CD4-positive, alpha-beta memory T cell (primary cell): Measurements from ENCODE around the gene COX19. TPM values are rescaled to one million over a fixed set of nuclear protein-coding genes. Genes with fewer than 3 reads are reported as not detected.
A peak's percentile ranks its signal among the peaks of the same experiment; 100 is the strongest.
"Not testable (repeated sequence)": the region's sequence is repeated elsewhere in the genome, so short reads cannot be mapped to it uniquely, and the experiment has no call there.

Source experiments
- CTCF ChIA-PET: fragments of 350-600 bp; sonication (Branson Sonifier 250); formaldehyde crosslinking; loops from one replicate; lab custom pipeline; 2021; ENCODE audit warnings: inconsistent platforms; ENCODE audit not compliant: partially characterized antibody; lab: Charles Lee
- POLR2A ChIA-PET: fragments of 350-600 bp; sonication (Branson Sonifier 250); formaldehyde crosslinking; loops from one replicate; lab custom pipeline; 2021; ENCODE audit not compliant: partially characterized antibody; lab: Charles Lee
- DNase-seq, 5 donors: peaks; one replicate each; pipeline versions ENCODE4 v3.0.0 to v3.0.0-alpha.2; 2020 to 2022; ENCODE audit warnings: mixed read lengths in 1 of 5
- H3K27ac ChIP-seq: one replicate; pipeline ENCODE4 v1.7.0; 2013; ENCODE audit warnings: low read depth, low read length
- H3K27me3 ChIP-seq: 2 replicates; pipeline ENCODE4 v1.7.0; 2013; ENCODE audit warnings: mild to moderate bottlenecking, low read length, moderate library complexity; ENCODE audit not compliant: insufficient read depth
- H3K36me3 ChIP-seq: 2 replicates; pipeline ENCODE4 v1.7.0; 2013; ENCODE audit warnings: mild to moderate bottlenecking, low read length, moderate library complexity; ENCODE audit not compliant: insufficient read depth
- H3K4me1 ChIP-seq: 2 replicates; pipeline ENCODE4 v1.7.0; 2013; ENCODE audit warnings: mild to moderate bottlenecking, low read length, moderate library complexity; ENCODE audit not compliant: insufficient read depth
- H3K4me3 ChIP-seq, 2 donors: one replicate each; pipeline ENCODE4 v1.7.0; 2013; ENCODE audit warnings: low read length in 2 of 2, mild to moderate bottlenecking in 1 of 2
- H3K9me3 ChIP-seq, 2 donors: one replicate each; pipeline ENCODE4 v1.7.0; 2013; ENCODE audit warnings: low read length in 2 of 2, control low read depth in 1 of 2; ENCODE audit not compliant: control insufficient read depth in 1 of 2
- H3K27ac Mint-ChIP-seq, 7 donors: one replicate each; pipeline ENCODE4 v1.8.0; 2020 to 2021; ENCODE audit warnings: mixed read lengths in 7 of 7, mild to moderate bottlenecking in 6 of 7, inconsistent platforms in 3 of 7, moderate library complexity in 3 of 7
- H3K27me3 Mint-ChIP-seq, 2 donors: one replicate each; pipeline ENCODE4 v1.8.0; 2020 to 2021; ENCODE audit warnings: mixed read lengths in 2 of 2
- H3K36me3 Mint-ChIP-seq, 2 donors: one replicate each; pipeline ENCODE4 v1.8.0; 2020 to 2021; ENCODE audit warnings: mixed read lengths in 2 of 2, inconsistent platforms in 1 of 2, mild to moderate bottlenecking in 1 of 2
- H3K4me1 Mint-ChIP-seq, 4 donors: one replicate each; pipeline ENCODE4 v1.8.0; 2020 to 2021; ENCODE audit warnings: mixed read lengths in 4 of 4, mild to moderate bottlenecking in 1 of 4
- H3K4me3 Mint-ChIP-seq, 8 donors: one replicate each; pipeline ENCODE4 v1.8.0; 2020 to 2021; ENCODE audit warnings: mixed read lengths in 8 of 8, mild to moderate bottlenecking in 7 of 8, moderate library complexity in 6 of 8, inconsistent platforms in 3 of 8
- H3K9me3 Mint-ChIP-seq, 8 donors: one replicate each; pipeline ENCODE4 v1.8.0; 2020 to 2021; ENCODE audit warnings: mixed read lengths in 8 of 8, mild to moderate bottlenecking in 5 of 8, inconsistent platforms in 3 of 8, moderate library complexity in 1 of 8
- intact Hi-C: fragments of 100-400 bp; cut with micrococcal nuclease; formaldehyde crosslinking; loops from one replicate; pipeline ENCODE4 v1.15.1; 2023
- polyA plus RNA-seq, 2 donors: library from polyadenylated mRNA; unstranded; fragments of 300-500 nt; fragmentation: Illumina TruSeq; gene quantifications; one replicate each; pipeline ENCODE4 v1.2.3, GENCODE V29; 2021
- total RNA-seq, 2 experiments: library from RNA; stranded (reverse); gene quantifications; one replicate each; pipeline ENCODE4 v1.2.3, GENCODE V29; 2021

Gene COX19
- total and polyA plus RNA-seq, 4 experiments from 2014 or later, result 20.5 to 50.0 (median 33.5) TPM

GRCh38 chr7:926061-927030 lies 49.0 kb downstream of the COX19 start:
- no peaks in the 10 kb centered on the region for H3K36me3 Mint-ChIP-seq
- Histone ChIP-seq H3K27ac (no peak overlapping the region), H3K36me3 (no peaks in the 10 kb centered on the region), H3K27me3 (no peaks in the 10 kb centered on the region), H3K4me1 (peaks cover 27% of the 10 kb centered on the region), H3K4me3 (no peak overlapping the region), H3K9me3 (no peaks in the 10 kb centered on the region)
- peak overlapping the region in 1 of 8 donors; percentile 54 for H3K4me3 Mint-ChIP-seq
- POLR2A ChIA-PET, result no interaction called here
- H3K27me3 Mint-ChIP-seq, result no peaks in the 10 kb centered on the region
- H3K9me3 Mint-ChIP-seq, result no peaks in the 10 kb centered on the region
- H3K4me1 Mint-ChIP-seq, result peaks cover 7 to 34% (median 17%) of the 10 kb centered on the region in 4 donors
- peak overlapping the region in 1 of 7 donors; percentile 47 for H3K27ac Mint-ChIP-seq
- DNase-seq, result no peak
- intact Hi-C loops, result no loop called here
- CTCF ChIA-PET, result interaction anchor here (0.8 kb wide), 1 partner anchor 16 kb away, joined by 3 read pairs; no protein-coding TSS in a partner anchor

- Histone ChIP-seq H3K27me3 (no peaks in the 10 kb centered on the region), H3K36me3 (no peaks in the 10 kb centered on the region), H3K4me1 (peaks cover 34% of the 10 kb centered on the region), H3K27ac (no peak overlapping the region), H3K9me3 (no peaks in the 10 kb centered on the region), H3K4me3 (no peak overlapping the region)
- Mint-ChIP-seq H3K27me3 (no peaks in the 10 kb centered on the region), H3K36me3 (no peaks in the 10 kb centered on the region), H3K9me3 (no peaks in the 10 kb centered on the region), H3K4me3 (peak overlapping the region in 1 of 8 donors; percentile 54), H3K4me1 (peaks cover 12 to 41% (median 21%) of the 10 kb centered on the region in 4 donors), H3K27ac (peak overlapping the region in 2 of 7 donors; percentile 18 to 37)
- no peak for DNase-seq
- ChIA-PET POLR2A (interaction anchor here (1.5 kb wide), 1 partner anchor 28 kb away, joined by 3 read pairs; the partner anchor contains the start of gene ADAP1), CTCF (interaction anchor here (0.7 to 1.1 kb wide), 3 partner anchors 16 to 68 kb away, joined by 3 to 4 read pairs (median 3); no protein-coding TSS in a partner anchor)
- intact Hi-C loops, result no loop called here
Measured at GRCh38 chr7:925601-926000, 49.7 kb downstream of the COX19 start.

- Histone ChIP-seq H3K9me3 (no peaks in the 10 kb centered on the region), H3K27me3 (no peaks in the 10 kb centered on the region), H3K4me3 (no peak overlapping the region), H3K27ac (peak overlapping the region; percentile 35), H3K4me1 (peaks cover 34% of the 10 kb centered on the region), H3K36me3 (no peaks in the 10 kb centered on the region)
- Mint-ChIP-seq H3K4me3 (peak overlapping the region in 7 of 8 donors; percentile 57 to 81 (median 72)), H3K27ac (peak overlapping the region in 6 of 7 donors; percentile 29 to 91 (median 82)), H3K27me3 (no peaks in the 10 kb centered on the region), H3K9me3 (no peaks in the 10 kb centered on the region), H3K4me1 (peaks cover 10 to 35% (median 17%) of the 10 kb centered on the region in 4 donors), H3K36me3 (no peaks in the 10 kb centered on the region)
- POLR2A ChIA-PET, result interaction anchor here (0.7 to 1.5 kb wide), 2 partner anchors 10 to 29 kb away, joined by 3 read pairs; partner anchors contain the start of gene ADAP1
- CTCF ChIA-PET, result interaction anchor here (0.7 to 1.1 kb wide), 3 partner anchors 16 to 69 kb away, joined by 3 to 4 read pairs (median 3); no protein-coding TSS in a partner anchor
- intact Hi-C loops, result loop anchor here (1.0 kb wide), 1 partner anchor 30 kb away; the partner anchor contains the start of gene ADAP1
- no peak for DNase-seq
Measured at GRCh38 chr7:924541-925231, 50.7 kb downstream of the COX19 start.

GRCh38 chr7:924042-924441 lies 51.3 kb downstream of the COX19 start:
- H3K36me3 ChIP-seq, H3K9me3 ChIP-seq, H3K27me3 ChIP-seq, H3K9me3 Mint-ChIP-seq, H3K27me3 Mint-ChIP-seq, H3K36me3 Mint-ChIP-seq, DNase-seq: not testable (repeated sequence)
- Histone ChIP-seq H3K27ac (peak overlapping the region; percentile 89), H3K4me1 (peaks cover 34% of the 10 kb centered on the region), H3K4me3 (peak overlapping the region in 1 of 2 donors; percentile 85)
- ChIA-PET CTCF (interaction anchor here (1.0 to 3.5 kb wide), 5 partner anchors 15 to 69 kb away, joined by 3 to 19 read pairs (median 5); partner anchors contain the start of gene COX19), POLR2A (interaction anchor here (0.7 to 4.4 kb wide), 13 partner anchors 11 to 646 kb away, joined by 3 to 78 read pairs (median 5); partner anchors contain the start of genes ADAP1, COX19, GET4 and PSMG3)
- Mint-ChIP-seq H3K27ac (peak overlapping the region in 1 of 7 donors; percentile 78), H3K4me1 (peaks cover 8 to 30% (median 15%) of the 10 kb centered on the region in 4 donors), H3K4me3 (peak overlapping the region in 1 of 8 donors; percentile 88)
- intact Hi-C loops, result loop anchor here (1.0 kb wide), 1 partner anchor 30 kb away; the partner anchor contains the start of gene ADAP1

GRCh38 chr7:923108-924041 lies 52.0 kb downstream of the COX19 start:
- Histone ChIP-seq H3K36me3 (no peaks in the 10 kb centered on the region), H3K27me3 (no peaks in the 10 kb centered on the region), H3K27ac (peak overlapping the region; percentile 89), H3K4me3 (peak overlapping the region; percentile 76 to 85), H3K4me1 (peaks cover 34% of the 10 kb centered on the region), H3K9me3 (no peaks in the 10 kb centered on the region)
- intact Hi-C loops, result loop anchor here (1.0 to 2.0 kb wide), 6 partner anchors 14 to 121 kb away; partner anchors contain the start of genes ADAP1, COX19, GET4 and GPR146
- no peaks in the 10 kb centered on the region for H3K27me3 Mint-ChIP-seq
- DNase-seq, result peak; percentile 90 to 97 (median 90)
- CTCF ChIA-PET, result interaction anchor here (0.9 to 3.5 kb wide), 6 partner anchors 14 to 70 kb away, joined by 3 to 19 read pairs (median 4); partner anchors contain the start of gene COX19
- H3K4me1 Mint-ChIP-seq, result peaks cover 7 to 30% (median 11%) of the 10 kb centered on the region in 4 donors
- POLR2A ChIA-PET, result interaction anchor here (0.7 to 4.4 kb wide), 24 partner anchors 10 to 647 kb away, joined by 3 to 78 read pairs (median 4); partner anchors contain the start of genes ADAP1, COX19, GET4 and GPR146
- H3K27ac Mint-ChIP-seq, result peak overlapping the region; percentile 91 to 97 (median 95)
- H3K36me3 Mint-ChIP-seq, result no peaks in the 10 kb centered on the region
- H3K9me3 Mint-ChIP-seq, result no peaks in the 10 kb centered on the region
- H3K4me3 Mint-ChIP-seq, result peak overlapping the region; percentile 84 to 90 (median 88)
